IPS-15b (cell line): ENCODE data around the gene ABCC11.
"Not testable (repeated sequence)": the region's sequence is repeated elsewhere in the genome, so short reads cannot be mapped to it uniquely, and the experiment has no call there.

Experiments used
- H3K27me3 ChIP-seq: one replicate; pipeline ENCODE4 v1.6.1; 2013; ENCODE audit warnings: low read length; ENCODE audit not compliant: control insufficient read depth, insufficient read depth
- H3K36me3 ChIP-seq: one replicate; pipeline ENCODE4 v1.6.1; 2013; ENCODE audit warnings: low read length; ENCODE audit not compliant: control insufficient read depth, insufficient read depth
- H3K4me1 ChIP-seq: one replicate; pipeline ENCODE4 v1.6.1; 2013; ENCODE audit warnings: mild to moderate bottlenecking, low read length; ENCODE audit not compliant: control insufficient read depth, insufficient read depth
- H3K4me3 ChIP-seq: one replicate; pipeline ENCODE4 v1.5.1; 2013; ENCODE audit warnings: low read depth, low read length
- H3K9ac ChIP-seq: one replicate; pipeline ENCODE4 v1.6.1; 2013; ENCODE audit warnings: low read depth, mild to moderate bottlenecking, low read length
- H3K9me3 ChIP-seq: one replicate; pipeline ENCODE4 v1.6.1; 2013; ENCODE audit warnings: mild to moderate bottlenecking, low read length; ENCODE audit not compliant: control insufficient read depth, insufficient read depth

Gene ABCC11

GRCh38 chr16:48244080-48244862 is 3.1 kb downstream of the ABCC11 start, which contains the start of gene LONP2:
LONP2 (plus strand) TSS chr16:48244300; CDS start chr16:48244389, 89 bp downstream.
- Histone ChIP-seq H3K36me3 (no peaks in the 10 kb centered on the region), H3K9me3 (no peaks in the 10 kb centered on the region)

GRCh38 chr16:48240147-48240546 is 7.2 kb downstream of the ABCC11 start:
- not testable (repeated sequence) for H3K27me3 ChIP-seq, H3K36me3 ChIP-seq, H3K4me1 ChIP-seq, H3K9me3 ChIP-seq, H3K9ac ChIP-seq, H3K4me3 ChIP-seq

More at GRCh38 chr16:48244080-48244862, 3.1 kb downstream of the ABCC11 start, which contains the start of gene LONP2:
- H3K4me1 ChIP-seq = peaks cover 4% of the 10 kb centered on the region
- H3K27me3 ChIP-seq = no peaks in the 10 kb centered on the region
- H3K9ac ChIP-seq = peak within 1 kb of the TSS; percentile 27
- peak within 1 kb of the TSS; percentile 91 for H3K4me3 ChIP-seq

- Histone ChIP-seq H3K27me3 (no peaks in the 10 kb centered on the region), H3K9ac (no peak overlapping the region), H3K4me3 (no peak overlapping the region), H3K36me3 (no peaks in the 10 kb centered on the region), H3K9me3 (no peaks in the 10 kb centered on the region), H3K4me1 (peaks cover 2% of the 10 kb centered on the region)
These were observed 11.1 kb downstream of the ABCC11 start for GRCh38 chr16:48236286-48236685.

- no peak overlapping the region for H3K9ac ChIP-seq
- no peaks in the 10 kb centered on the region for H3K9me3 ChIP-seq
- H3K4me1 ChIP-seq = peaks cover 2% of the 10 kb centered on the region
- no peak overlapping the region for H3K4me3 ChIP-seq
- H3K36me3 ChIP-seq = no peaks in the 10 kb centered on the region
- H3K27me3 ChIP-seq = no peaks in the 10 kb centered on the region
These were observed 11.7 kb downstream of the ABCC11 start for GRCh38 chr16:48235556-48236136.

- H3K9me3 ChIP-seq = no peaks in the 10 kb centered on the region
- H3K9ac ChIP-seq = no peak overlapping the region
- no peaks in the 10 kb centered on the region for H3K27me3 ChIP-seq
- no peak overlapping the region for H3K4me3 ChIP-seq
- no peaks in the 10 kb centered on the region for H3K36me3 ChIP-seq
- peaks cover 2% of the 10 kb centered on the region for H3K4me1 ChIP-seq
These were observed 12.2 kb downstream of the ABCC11 start for GRCh38 chr16:48235058-48235555.

- Histone ChIP-seq H3K36me3 (no peaks in the 10 kb centered on the region), H3K4me3 (no peak overlapping the region), H3K4me1 (peaks cover 2% of the 10 kb centered on the region), H3K9me3 (no peaks in the 10 kb centered on the region), H3K9ac (no peak overlapping the region), H3K27me3 (no peaks in the 10 kb centered on the region)
These were observed 12.7 kb downstream of the ABCC11 start for GRCh38 chr16:48234630-48235029.

- H3K9ac ChIP-seq = no peak overlapping the region
- H3K4me1 ChIP-seq = peaks cover 2% of the 10 kb centered on the region
- H3K36me3 ChIP-seq = no peaks in the 10 kb centered on the region
- no peaks in the 10 kb centered on the region for H3K27me3 ChIP-seq
- no peaks in the 10 kb centered on the region for H3K9me3 ChIP-seq
- H3K4me3 ChIP-seq = no peak overlapping the region
These were observed 14.8 kb downstream of the ABCC11 start for GRCh38 chr16:48232493-48233040.

GRCh38 chr16:48231727-48232492 is 15.4 kb downstream of the ABCC11 start:
- Histone ChIP-seq H3K9ac (no peak overlapping the region), H3K27me3 (no peaks in the 10 kb centered on the region), H3K4me3 (no peak overlapping the region), H3K36me3 (no peaks in the 10 kb centered on the region), H3K4me1 (peaks cover 2% of the 10 kb centered on the region), H3K9me3 (no peaks in the 10 kb centered on the region)

- no peaks in the 10 kb centered on the region for H3K4me1 ChIP-seq
- H3K4me3 ChIP-seq = no peak overlapping the region
- no peaks in the 10 kb centered on the region for H3K9me3 ChIP-seq
- no peak overlapping the region for H3K9ac ChIP-seq
- no peaks in the 10 kb centered on the region for H3K27me3 ChIP-seq
- H3K36me3 ChIP-seq = no peaks in the 10 kb centered on the region
These were observed 21.9 kb downstream of the ABCC11 start for GRCh38 chr16:48225456-48225855.

GRCh38 chr16:48223490-48223889 is 23.8 kb downstream of the ABCC11 start:
- no peak overlapping the region for H3K9ac ChIP-seq
- H3K36me3 ChIP-seq = no peaks in the 10 kb centered on the region
- H3K4me3 ChIP-seq = no peak overlapping the region
- no peaks in the 10 kb centered on the region for H3K27me3 ChIP-seq
- H3K9me3 ChIP-seq = no peaks in the 10 kb centered on the region
- no peaks in the 10 kb centered on the region for H3K4me1 ChIP-seq

GRCh38 chr16:48220891-48221290 is 26.4 kb downstream of the ABCC11 start:
- H3K9me3 ChIP-seq = no peaks in the 10 kb centered on the region
- no peaks in the 10 kb centered on the region for H3K4me1 ChIP-seq

More at GRCh38 chr16:48220891-48221290, 26.4 kb downstream of the ABCC11 start:
- no peak overlapping the region for H3K9ac ChIP-seq
- no peak overlapping the region for H3K4me3 ChIP-seq
- no peaks in the 10 kb centered on the region for H3K36me3 ChIP-seq
- H3K27me3 ChIP-seq = no peaks in the 10 kb centered on the region
